ENCODE data around the gene UBASH3B.

UBASH3B gene

GRCh38 chr11:122681070-122681469, 25.5 kb downstream of the UBASH3B start:
- FAIRE-seq, result no peak

- FAIRE-seq, result no peak
Observed at GRCh38 chr11:122681735-122682134, 26.2 kb downstream of the UBASH3B start.

DNA sequence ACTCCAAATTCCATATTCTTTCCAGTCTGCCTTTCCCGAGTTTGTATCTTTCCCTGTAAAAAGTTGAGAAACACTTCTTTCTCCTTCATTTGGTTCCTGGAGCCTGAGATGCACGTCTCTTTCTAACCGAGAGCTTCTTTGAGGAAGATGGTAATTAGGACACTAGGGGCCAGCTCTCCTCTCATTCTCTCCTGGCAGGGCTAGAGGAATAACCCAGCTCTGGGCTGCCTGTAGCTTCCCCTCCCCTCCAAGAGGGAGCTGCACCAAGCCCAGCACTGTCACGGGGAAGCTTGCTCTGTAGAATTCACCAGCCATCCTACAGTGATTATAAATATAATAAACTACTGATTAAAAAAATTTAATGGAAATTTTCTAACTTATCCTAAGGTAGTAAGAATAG, 26.9 kb downstream of the UBASH3B start:
- no peak for FAIRE-seq

DNA sequence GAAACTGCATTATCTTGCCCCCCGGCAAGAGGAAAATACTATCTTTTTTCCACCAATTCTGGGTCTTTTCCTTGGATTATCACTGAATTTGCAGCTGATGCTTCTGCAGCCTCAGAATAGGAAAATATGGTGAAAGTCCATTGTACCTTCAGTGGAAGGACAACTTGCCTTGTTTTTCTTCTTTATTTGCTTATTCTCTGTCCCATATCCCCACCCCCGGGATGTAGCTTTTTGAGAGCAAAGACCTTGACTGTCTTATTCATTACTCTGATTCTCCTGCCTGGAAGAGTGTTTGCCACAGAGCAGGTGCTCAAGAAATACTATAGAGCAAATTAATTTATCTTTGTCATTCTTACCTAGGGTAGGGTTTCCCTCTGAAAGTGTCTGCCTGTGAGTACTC, 29.5 kb downstream of the UBASH3B start:
- no peak for FAIRE-seq

GRCh38 chr11:122686111-122686510, 30.6 kb downstream of the UBASH3B start:
- FAIRE-seq, result no peak

DNA sequence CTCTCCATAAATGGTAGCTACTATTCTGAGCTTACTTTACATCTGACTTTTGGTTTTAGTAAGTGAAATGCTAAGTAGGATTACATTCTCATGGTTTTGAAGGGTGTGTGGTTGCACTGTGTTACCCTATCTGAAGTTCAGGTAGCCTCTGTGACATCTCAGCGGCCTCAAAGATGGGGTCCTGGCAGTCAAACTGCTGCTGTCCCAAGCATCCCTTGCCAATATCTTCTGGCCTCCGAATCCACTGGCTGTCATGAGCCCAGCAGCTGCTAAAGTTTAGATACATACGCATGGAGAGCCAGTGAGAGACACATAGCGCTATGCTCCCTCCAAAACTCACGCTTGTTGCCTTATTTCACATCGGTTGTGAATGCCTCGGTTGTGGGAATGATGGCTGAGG, 34.9 kb downstream of the UBASH3B start:
- no peak for FAIRE-seq

DNA sequence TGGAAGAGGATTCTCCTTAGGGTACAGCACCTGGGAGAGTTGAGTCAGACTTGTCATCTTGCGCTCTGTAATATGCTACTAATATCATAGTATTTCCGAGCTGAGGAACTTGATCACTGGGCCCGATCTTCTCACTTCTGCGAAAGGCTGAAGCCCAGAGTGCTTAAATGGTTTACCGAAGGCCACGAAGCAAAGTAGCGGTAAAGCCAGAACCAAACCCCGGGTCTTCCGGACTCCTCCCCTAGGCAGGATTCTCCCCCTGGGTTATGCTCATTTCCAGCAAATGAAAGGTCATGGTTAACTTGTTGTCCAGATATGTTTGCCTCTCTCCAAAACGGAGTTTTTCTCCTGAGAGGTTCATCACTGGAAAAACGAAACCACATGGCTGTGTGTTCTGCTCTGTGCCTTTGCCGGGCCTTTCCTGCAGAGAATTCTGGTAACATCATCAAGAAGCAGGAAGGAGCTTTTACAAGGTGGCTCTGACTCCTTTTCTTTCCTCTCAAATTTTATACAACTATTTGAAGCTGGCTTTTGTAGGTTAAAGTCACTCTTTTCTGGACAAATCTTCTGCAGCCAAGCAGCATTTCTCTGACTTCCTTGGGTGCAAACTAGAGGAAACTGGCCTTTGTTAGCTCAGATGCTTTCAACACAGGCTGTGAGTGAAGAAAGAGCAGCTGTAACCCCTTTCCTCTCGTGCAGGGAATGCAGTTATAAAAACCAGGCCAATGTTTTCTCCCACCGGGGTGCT, 35.5 kb downstream of the UBASH3B start:
- no peak for FAIRE-seq

DNA sequence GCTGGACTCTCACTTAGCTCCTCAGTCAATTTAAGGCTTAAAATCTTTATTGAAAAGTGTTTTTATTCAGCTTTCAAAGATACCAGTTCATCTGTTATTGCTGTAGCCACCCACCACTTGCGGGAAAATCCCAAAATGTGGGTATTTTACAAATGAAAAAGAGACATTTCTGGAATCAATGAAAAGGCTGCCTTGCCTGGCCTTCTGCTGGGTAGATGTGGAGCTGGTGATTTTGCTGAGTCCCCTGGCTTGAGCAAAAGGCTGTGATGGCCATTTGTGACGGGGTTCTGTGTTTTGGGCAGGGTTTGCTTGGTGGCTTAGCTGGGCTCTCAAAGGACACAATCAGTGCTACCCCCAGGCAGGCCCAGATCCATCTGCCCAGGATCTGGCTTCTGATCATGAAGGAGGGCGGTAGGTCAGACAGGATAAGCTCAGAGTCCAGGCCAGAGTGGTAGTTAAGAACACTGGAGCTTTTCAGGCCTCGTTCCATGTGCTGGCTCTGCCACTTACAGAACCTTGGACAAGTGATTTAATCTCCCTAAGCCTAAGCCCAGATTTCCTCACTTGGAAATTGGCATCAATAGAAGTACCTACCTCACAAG, 36.1 kb downstream of the UBASH3B start:
- no peak for FAIRE-seq

DNA sequence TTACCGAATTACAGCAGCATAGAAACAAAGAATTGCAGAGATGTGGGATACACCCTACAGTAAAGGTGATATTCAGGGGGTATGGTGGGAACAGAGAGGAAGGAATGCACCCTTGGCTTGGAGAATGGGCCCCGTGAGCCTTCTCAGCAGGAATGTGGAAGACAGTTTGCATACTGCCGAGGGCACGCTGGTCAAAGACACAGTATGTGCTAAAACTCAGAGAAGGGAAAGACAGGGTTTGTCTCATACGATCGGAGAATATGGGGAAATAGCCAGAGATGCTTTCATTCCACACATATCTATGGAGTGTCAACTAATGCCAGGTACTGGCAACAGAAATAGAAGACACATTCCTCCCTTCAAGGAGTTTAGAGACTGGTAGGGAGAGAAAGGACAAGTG, 36.9 kb downstream of the UBASH3B start:
- FAIRE-seq, result no peak

- no peak for FAIRE-seq
Observed at GRCh38 chr11:122695076-122695615, 39.6 kb downstream of the UBASH3B start.

- FAIRE-seq, result no peak
Observed at GRCh38 chr11:122696662-122697061, 41.1 kb downstream of the UBASH3B start.

DNA sequence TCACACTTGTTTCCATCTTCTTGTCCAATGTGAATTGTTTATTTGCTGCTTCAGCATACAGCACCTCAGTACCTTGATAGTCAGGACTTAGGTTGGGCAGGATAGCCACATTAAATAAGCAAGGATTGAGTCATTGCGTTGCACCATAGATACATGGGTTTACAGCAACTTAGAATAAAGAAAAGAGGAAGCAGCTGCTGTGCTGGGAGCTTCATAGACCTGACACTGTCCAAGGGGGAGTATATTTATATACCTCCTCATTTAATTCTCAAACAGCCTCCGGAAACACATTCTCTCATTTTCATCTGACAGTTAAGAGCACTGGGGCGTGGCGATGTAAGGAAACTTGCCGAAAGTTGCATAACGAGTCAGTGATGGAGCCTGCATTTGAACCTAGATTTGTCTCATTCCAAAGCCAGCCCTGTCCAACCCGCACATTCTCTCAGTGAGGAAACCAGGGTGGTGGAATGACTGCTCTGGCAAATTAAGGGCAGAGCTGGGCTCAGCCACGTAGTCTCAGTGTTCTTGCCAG, 42.2 kb downstream of the UBASH3B start:
- FAIRE-seq, result no peak

- FAIRE-seq, result no peak
Observed at GRCh38 chr11:122698392-122698791, 42.9 kb downstream of the UBASH3B start.

DNA sequence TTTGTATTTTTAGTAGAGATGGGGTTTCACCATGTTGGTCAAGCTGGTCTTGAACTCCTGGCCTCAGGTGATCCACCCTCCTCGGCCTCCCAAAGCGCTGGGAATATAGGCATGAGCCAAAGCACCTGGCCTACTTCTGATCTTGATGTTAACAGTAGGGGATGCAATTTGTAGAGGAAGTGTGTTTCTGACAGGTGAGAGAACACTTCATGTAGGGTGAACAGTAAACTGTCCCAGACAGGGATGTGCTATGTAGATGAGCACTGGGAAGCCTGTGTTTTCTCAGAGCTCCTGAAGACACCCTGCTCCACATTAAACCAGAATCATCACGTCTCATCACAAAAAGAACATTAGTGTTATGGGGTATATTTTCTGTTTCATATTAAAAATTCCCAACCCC, 45.1 kb downstream of the UBASH3B start:
- no peak for FAIRE-seq

DNA sequence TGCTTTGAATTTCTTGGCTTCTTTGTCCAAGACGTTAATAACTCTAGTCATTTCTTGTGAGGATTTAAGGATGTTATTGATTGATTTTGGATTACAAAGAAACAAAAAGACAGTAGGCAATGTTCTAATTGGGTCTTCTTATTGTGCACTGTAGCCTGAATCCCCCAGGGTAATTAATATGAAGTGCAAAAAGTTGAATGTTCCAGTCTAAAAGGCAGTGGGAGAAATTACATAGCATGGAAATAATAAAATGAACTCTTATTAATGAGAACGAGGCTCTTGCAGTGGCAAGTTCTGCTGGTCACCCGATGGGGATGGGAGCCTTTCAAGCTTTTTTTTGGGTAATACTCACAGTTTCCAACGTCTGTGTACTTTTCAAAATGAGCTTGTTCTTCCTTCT, 45.6 kb downstream of the UBASH3B start:
- no peak for FAIRE-seq

- no peak for FAIRE-seq
Observed at GRCh38 chr11:122703541-122704272, 48.2 kb downstream of the UBASH3B start.

DNA sequence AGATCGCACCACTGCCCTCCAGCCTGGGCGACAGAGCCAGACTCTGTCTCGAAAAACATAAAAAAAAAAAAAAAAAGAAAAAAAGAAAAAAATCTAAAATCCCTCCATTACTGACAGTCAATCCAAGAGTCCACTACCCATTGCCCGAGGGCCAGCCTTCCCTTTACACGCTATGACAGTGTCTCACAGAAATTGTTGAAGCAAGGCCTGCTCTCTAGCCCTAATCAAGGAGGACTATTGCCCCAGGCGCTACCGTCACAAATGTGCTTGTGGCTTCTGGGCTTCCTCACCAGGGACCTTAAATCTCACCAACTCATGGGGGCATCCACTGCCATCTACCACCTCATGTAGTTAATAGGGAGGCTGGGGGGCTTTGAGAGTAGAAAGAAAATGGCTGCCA, 49.9 kb downstream of the UBASH3B start:
- FAIRE-seq, result no peak

DNA sequence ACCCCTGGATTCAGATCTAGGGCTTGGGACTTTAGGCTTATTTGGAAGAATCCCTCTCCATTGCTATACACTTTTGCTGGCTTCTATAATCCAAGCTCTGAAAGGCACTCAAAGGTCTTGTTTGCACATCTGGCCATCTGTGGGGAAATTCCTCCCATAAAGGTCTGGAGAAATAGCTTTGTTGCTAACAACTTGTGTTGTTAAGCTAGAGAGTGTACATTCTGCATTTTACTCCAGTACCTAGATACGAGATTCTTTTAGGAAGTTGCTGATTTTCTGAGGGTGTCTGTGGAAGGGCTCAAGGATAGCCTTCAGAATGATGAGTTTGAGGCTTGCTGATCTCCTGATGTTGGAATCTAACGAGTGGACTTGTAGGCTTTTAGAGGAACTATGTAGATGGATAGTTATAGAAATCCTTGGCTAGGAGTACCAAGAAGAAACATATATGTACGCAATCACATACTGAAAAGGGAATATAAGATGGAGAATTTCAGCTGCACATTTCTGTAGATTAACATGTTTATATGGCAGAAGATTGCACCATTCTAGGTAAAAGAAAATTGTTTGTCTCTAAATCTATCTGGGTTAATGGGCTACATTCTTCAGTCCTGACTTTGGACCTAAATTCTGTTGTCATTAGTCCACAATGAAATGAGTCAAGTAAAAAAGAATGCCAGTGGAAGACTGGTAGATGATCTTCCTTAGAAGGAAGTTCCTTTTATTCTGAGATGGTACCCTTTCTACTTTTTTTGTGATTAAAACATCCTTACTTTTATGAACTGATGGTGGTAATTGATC, 51.0 kb downstream of the UBASH3B start:
- FAIRE-seq, result no peak

GRCh38 chr11:122707111-122707510, 51.6 kb downstream of the UBASH3B start:
- no peak for FAIRE-seq

GRCh38 chr11:122707901-122708300, 52.4 kb downstream of the UBASH3B start:
- no peak for FAIRE-seq

DNA sequence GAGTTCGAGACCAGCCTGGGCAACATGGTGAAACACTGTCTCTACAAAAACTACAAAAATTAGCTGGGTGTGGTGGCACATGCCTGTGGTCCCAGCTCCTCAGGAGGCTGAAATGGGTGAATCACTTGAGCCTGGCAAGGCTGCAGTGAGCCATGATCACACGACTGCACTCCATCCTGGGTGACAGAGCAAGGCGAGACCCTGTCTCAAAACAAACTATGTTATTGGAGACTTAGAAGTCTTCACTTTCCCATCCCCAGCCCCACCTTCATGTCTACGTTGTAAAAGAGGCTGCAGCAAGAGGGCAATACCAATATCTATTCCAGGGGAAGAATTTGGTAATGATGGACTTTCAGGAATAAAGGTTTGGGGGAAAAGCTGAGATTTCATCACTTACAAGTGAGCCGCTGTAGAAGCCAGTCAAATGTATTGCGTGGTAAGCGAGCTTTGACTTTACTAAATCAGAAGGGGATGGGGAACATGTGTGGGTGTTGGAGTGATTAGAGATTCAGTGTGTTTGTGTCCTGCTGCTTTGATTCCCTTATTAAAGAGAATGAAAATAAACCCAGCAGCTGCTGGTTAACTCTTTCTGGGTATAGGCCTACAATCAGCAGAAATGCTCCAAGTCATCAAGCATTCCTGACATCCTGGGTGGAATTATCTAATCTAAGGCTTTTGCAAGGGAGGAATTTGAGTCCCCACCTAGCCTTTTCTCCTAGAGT, 53.7 kb downstream of the UBASH3B start:
- FAIRE-seq, result no peak

DNA sequence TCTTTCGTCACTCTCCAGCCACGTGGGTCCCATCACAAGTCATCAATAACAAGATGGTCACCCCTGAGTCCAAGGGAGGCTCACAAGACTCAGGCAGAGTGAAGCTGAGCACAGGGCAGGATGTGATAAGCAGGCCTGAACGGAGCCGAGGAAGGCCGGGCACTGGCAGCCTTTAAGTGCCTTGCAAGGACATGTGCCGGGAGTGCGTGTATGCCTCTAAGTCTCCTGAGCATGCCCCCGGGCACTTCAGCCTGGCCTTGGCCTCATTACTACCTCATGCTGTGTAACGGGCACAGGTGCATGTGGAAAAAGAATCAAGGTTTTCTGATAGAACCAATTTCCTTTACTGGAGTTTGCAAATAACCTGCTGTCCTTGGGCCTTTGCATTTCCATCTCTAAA, 55.8 kb downstream of the UBASH3B start:
- FAIRE-seq, result no peak

Measured in colon (tissue), 2 donors.